ENCODE data around the gene SIGLEC15. TPM values are rescaled to one million over a fixed set of nuclear protein-coding genes. Genes with fewer than 3 reads are reported as not detected.
A peak's percentile ranks its signal among the peaks of the same experiment; 100 is the strongest.

SIGLEC15 gene
- total and polyA plus RNA-seq, 4 donors, result 0.17 to 0.42 (median 0.29) TPM

DNA sequence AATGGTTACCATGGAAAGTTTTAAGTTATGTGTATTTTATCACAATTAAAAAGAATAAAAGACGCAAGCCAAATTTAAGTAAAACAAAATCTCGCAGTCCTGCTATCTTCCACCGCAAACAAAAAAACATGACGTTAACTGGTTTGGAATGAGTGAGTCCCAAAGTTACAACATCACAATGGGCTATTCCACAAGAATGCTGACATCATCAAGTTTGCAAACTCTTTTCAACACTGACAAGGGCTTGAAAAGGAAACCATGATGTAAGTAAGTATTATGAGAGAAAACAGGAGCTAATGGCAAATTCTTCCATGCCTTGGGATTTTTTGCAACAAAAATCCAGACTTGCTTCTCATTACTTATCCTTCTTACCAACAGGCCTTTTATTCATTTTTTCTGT lies 31.1 kb downstream of the SIGLEC15 start:
- H3K27me3 ChIP-seq (ENCODE audit: control insufficient read depth in 4 of 4, insufficient read depth in 4 of 4, low read length in 3 of 4), result no peaks in the 10 kb centered on the region
- H3K4me3 ChIP-seq (ENCODE audit: low read depth in 1 of 3, low read length in 3 of 3), result no peak overlapping the region
- DNase-seq (ENCODE audit: low spot score), result no peak
- no peak overlapping the region for H3K27ac ChIP-seq (ENCODE audit: low read depth in 1 of 2, low read length in 2 of 2)
- 47% methylated on average over 4 of the region's 4 CpGs for WGBS
- H3K9me3 ChIP-seq (ENCODE audit: control insufficient read depth in 4 of 4, low read length in 3 of 4), result no peaks in the 10 kb centered on the region
- peaks cover 8 to 45% (median 37%) of the 10 kb centered on the region in 4 donors for H3K36me3 ChIP-seq (ENCODE audit: control insufficient read depth in 4 of 4, insufficient read depth in 3 of 4, low read depth in 1 of 4, low read length in 3 of 4)
- TF ChIP-seq FOXA2 (IDR thresholded peaks at IDR 0.05), result no peak
- peak in 1 of 2 donors; percentile 37 for TF ChIP-seq JUND (IDR thresholded peaks at IDR 0.05)
- TF ChIP-seq, protein P1, sequence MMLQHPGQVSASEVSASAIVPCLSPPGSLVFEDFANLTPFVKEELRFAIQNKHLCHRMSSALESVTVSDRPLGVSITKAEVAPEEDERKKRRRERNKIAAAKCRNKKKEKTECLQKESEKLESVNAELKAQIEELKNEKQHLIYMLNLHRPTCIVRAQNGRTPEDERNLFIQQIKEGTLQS (IDR thresholded peaks at IDR 0.05), result peak; percentile 23
- H3K9ac ChIP-seq (ENCODE audit: low read depth in 1 of 2, low read length in 2 of 2), result no peak overlapping the region
- H3K4me1 ChIP-seq (ENCODE audit: control insufficient read depth in 4 of 4, insufficient read depth in 4 of 4, low read length in 3 of 4), result peaks cover 0 to 10% (median 4%) of the 10 kb centered on the region in 4 donors

DNA sequence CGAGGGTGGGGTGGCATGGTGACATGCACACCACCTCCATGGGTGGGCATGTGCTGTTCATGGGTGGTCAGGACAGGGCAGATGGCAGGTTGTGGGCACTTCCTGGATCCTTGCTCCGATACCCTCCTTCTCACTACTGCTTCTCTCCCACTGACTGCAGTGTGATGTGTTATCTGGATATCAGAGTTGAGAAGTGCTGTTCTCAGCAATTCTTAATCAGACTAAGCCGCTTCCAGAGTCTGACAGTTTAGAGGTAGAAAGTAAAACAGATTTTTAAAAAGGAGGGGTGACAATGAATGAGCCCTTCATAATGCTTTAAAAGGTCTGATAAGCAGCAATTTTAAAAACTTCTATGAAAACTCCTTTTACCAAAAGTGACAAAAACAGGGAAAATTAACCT lies 33.9 kb downstream of the SIGLEC15 start:
- Histone ChIP-seq H3K27me3 (ENCODE audit: control insufficient read depth in 4 of 4, insufficient read depth in 4 of 4, low read length in 3 of 4) (no peaks in the 10 kb centered on the region), H3K27ac (ENCODE audit: low read depth in 1 of 2, low read length in 2 of 2) (no peak overlapping the region)
- WGBS, result 91% methylated on average over 3 of the region's 3 CpGs

DNA sequence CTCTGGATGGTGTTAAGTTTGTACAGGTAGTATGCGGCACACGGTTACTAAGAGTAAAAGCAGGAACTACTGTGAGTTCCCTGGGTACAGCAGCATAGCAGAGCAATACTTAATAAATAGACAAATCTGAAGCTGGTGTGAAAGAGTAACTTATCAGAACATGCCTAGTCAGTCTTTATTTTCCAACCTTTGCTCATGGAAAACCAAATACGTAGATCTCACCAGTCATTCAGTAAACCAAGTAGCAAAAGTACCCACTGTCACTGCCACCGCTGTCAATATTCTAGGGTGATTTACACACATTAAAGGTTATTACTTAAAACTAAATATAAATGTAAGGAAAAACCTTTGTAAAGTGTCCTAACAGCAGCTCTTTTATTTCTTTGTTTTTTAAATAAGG lies 35.0 kb downstream of the SIGLEC15 start:
- Histone ChIP-seq H3K4me3 (ENCODE audit: low read depth in 1 of 3, low read length in 3 of 3) (no peak overlapping the region), H3K9ac (ENCODE audit: low read depth in 1 of 2, low read length in 2 of 2) (no peak overlapping the region), H3K4me1 (ENCODE audit: control insufficient read depth in 4 of 4, insufficient read depth in 4 of 4, low read length in 3 of 4) (no peaks in the 10 kb centered on the region), H3K36me3 (ENCODE audit: control insufficient read depth in 4 of 4, insufficient read depth in 3 of 4, low read depth in 1 of 4, low read length in 3 of 4) (peaks cover 10 to 55% (median 35%) of the 10 kb centered on the region in 4 donors), H3K27ac (ENCODE audit: low read depth in 1 of 2, low read length in 2 of 2) (no peak overlapping the region), H3K9me3 (ENCODE audit: control insufficient read depth in 4 of 4, low read length in 3 of 4) (no peaks in the 10 kb centered on the region), H3K27me3 (ENCODE audit: control insufficient read depth in 4 of 4, insufficient read depth in 4 of 4, low read length in 3 of 4) (no peaks in the 10 kb centered on the region)
- DNase-seq (ENCODE audit: low spot score), result no peak
- TF ChIP-seq FOXA2 (IDR thresholded peaks at IDR 0.05) (no peak), FOXA1 (IDR thresholded peaks at IDR 0.05) (no peak), HNF4A (conservative IDR thresholded peaks at IDR 0.05) (peak in 1 of 2 donors; percentile 8), SP1 (IDR thresholded peaks at IDR 0.05) (peak; percentile 43), RXRA (IDR thresholded peaks at IDR 0.05) (peak; percentile 14 to 36)
- WGBS, result 85% methylated on average over 4 of the region's 4 CpGs

More for the DNA sequence above, 33.9 kb downstream of the SIGLEC15 start:
- H3K4me1 ChIP-seq (ENCODE audit: control insufficient read depth in 4 of 4, insufficient read depth in 4 of 4, low read length in 3 of 4), result no peaks in the 10 kb centered on the region
- no peak for DNase-seq (ENCODE audit: low spot score)
- peaks cover 12 to 55% (median 31%) of the 10 kb centered on the region in 4 donors for H3K36me3 ChIP-seq (ENCODE audit: control insufficient read depth in 4 of 4, insufficient read depth in 3 of 4, low read depth in 1 of 4, low read length in 3 of 4)
- H3K9me3 ChIP-seq (ENCODE audit: control insufficient read depth in 4 of 4, low read length in 3 of 4), result no peaks in the 10 kb centered on the region
- TF ChIP-seq HNF4A (conservative IDR thresholded peaks at IDR 0.05), result no peak
- TF ChIP-seq, protein P2, sequence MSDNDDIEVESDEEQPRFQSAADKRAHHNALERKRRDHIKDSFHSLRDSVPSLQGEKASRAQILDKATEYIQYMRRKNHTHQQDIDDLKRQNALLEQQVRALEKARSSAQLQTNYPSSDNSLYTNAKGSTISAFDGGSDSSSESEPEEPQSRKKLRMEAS (IDR thresholded peaks at IDR 0.05), result no peak
- TF ChIP-seq YY1 (IDR thresholded peaks at IDR 0.05), result no peak
- TF ChIP-seq, protein P3, sequence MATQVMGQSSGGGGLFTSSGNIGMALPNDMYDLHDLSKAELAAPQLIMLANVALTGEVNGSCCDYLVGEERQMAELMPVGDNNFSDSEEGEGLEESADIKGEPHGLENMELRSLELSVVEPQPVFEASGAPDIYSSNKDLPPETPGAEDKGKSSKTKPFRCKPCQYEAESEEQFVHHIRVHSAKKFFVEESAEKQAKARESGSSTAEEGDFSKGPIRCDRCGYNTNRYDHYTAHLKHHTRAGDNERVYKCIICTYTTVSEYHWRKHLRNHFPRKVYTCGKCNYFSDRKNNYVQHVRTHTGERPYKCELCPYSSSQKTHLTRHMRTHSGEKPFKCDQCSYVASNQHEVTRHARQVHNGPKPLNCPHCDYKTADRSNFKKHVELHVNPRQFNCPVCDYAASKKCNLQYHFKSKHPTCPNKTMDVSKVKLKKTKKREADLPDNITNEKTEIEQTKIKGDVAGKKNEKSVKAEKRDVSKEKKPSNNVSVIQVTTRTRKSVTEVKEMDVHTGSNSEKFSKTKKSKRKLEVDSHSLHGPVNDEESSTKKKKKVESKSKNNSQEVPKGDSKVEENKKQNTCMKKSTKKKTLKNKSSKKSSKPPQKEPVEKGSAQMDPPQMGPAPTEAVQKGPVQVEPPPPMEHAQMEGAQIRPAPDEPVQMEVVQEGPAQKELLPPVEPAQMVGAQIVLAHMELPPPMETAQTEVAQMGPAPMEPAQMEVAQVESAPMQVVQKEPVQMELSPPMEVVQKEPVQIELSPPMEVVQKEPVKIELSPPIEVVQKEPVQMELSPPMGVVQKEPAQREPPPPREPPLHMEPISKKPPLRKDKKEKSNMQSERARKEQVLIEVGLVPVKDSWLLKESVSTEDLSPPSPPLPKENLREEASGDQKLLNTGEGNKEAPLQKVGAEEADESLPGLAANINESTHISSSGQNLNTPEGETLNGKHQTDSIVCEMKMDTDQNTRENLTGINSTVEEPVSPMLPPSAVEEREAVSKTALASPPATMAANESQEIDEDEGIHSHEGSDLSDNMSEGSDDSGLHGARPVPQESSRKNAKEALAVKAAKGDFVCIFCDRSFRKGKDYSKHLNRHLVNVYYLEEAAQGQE (IDR thresholded peaks at IDR 0.05), result no peak
- TF ChIP-seq NR2F2 (IDR thresholded peaks at IDR 0.05), result no peak
- TF ChIP-seq, protein P1 (IDR thresholded peaks at IDR 0.05), result no peak
- no peak for TF ChIP-seq FOXA2 (IDR thresholded peaks at IDR 0.05)
- TF ChIP-seq JUND (IDR thresholded peaks at IDR 0.05), result no peak
- no peak for TF ChIP-seq HNF4G (IDR thresholded peaks at IDR 0.05)
- TF ChIP-seq RXRA (IDR thresholded peaks at IDR 0.05), result no peak
- TF ChIP-seq TAF1 (conservative IDR thresholded peaks at IDR 0.05), result no peak
- no peak for TF ChIP-seq RAD21 (IDR thresholded peaks at IDR 0.05)
- TF ChIP-seq EGR1 (IDR thresholded peaks at IDR 0.05; ENCODE audit: low read depth in 2 of 2), result no peak
- H3K9ac ChIP-seq (ENCODE audit: low read depth in 1 of 2, low read length in 2 of 2), result no peak overlapping the region
- H3K4me3 ChIP-seq (ENCODE audit: low read depth in 1 of 3, low read length in 3 of 3), result no peak overlapping the region

Data from liver (tissue), 9 donors.